Endodermal cell (in vitro differentiated cells): ENCODE measurements around the gene GLT8D2. TPM values are rescaled to one million over a fixed set of nuclear protein-coding genes. Genes with fewer than 3 reads are reported as not detected.
"Not testable (repeated sequence)": the region's sequence is repeated elsewhere in the genome, so short reads cannot be mapped to it uniquely, and the experiment has no call there.

ENCODE experiments used
- DNase-seq: peaks from one replicate; pipeline ENCODE4 v3.0.0-alpha.2; 2017
- H3K27ac ChIP-seq: 2 replicates; pipeline ENCODE4 v1.5.1; 2013; ENCODE audit warnings: mild to moderate bottlenecking, low read depth, low read length, moderate library complexity
- H3K27me3 ChIP-seq: 2 replicates; pipeline ENCODE4 v1.6.1; 2013; ENCODE audit warnings: mild to moderate bottlenecking, low read length, moderate library complexity; ENCODE audit not compliant: insufficient read depth, control insufficient read depth, poor library complexity, severe bottlenecking
- H3K36me3 ChIP-seq: 2 replicates; pipeline ENCODE4 v1.7.0; 2013; ENCODE audit warnings: mild to moderate bottlenecking, low read length, moderate library complexity; ENCODE audit not compliant: control insufficient read depth, insufficient read depth
- H3K4me1 ChIP-seq: one replicate; pipeline ENCODE4 v1.7.0; 2013; ENCODE audit warnings: low read length; ENCODE audit not compliant: control insufficient read depth, insufficient read depth
- H3K4me3 ChIP-seq: 2 replicates; pipeline ENCODE4 v1.5.1; 2013; ENCODE audit warnings: mild to moderate bottlenecking, low read length, moderate library complexity
- H3K9ac ChIP-seq: 2 replicates; pipeline ENCODE4 v1.6.1; 2013; ENCODE audit warnings: mild to moderate bottlenecking, low read length, moderate library complexity; ENCODE audit not compliant: poor library complexity, severe bottlenecking; ENCODE audit errors: extremely low read depth
- H3K9me3 ChIP-seq: 2 replicates; pipeline ENCODE4 v1.6.1; 2013; ENCODE audit warnings: mild to moderate bottlenecking, low read length, moderate library complexity; ENCODE audit not compliant: control insufficient read depth
- H3K27ac Mint-ChIP-seq: 2 replicates; pipeline ENCODE4 v1.8.0; 2020; ENCODE audit warnings: mixed read lengths
- H3K27me3 Mint-ChIP-seq: 2 replicates; pipeline ENCODE4 v1.8.0; 2021; ENCODE audit warnings: mild to moderate bottlenecking, mixed read lengths; ENCODE audit not compliant: insufficient read depth
- H3K36me3 Mint-ChIP-seq: 2 replicates; pipeline ENCODE4 v1.8.0; 2020; ENCODE audit warnings: low read depth, mixed read lengths
- H3K4me1 Mint-ChIP-seq: 2 replicates; pipeline ENCODE4 v1.8.0; 2020; ENCODE audit warnings: mixed read lengths
- H3K4me3 Mint-ChIP-seq: 2 replicates; pipeline ENCODE4 v1.8.0; 2020; ENCODE audit warnings: mild to moderate bottlenecking, moderate library complexity, mixed read lengths
- H3K9me3 Mint-ChIP-seq: 2 replicates; pipeline ENCODE4 v1.8.0; 2020; ENCODE audit warnings: mild to moderate bottlenecking, mixed read lengths
- CTCF ChIP-seq: fragments of 200-600 bp; sonication (generic); conservative IDR thresholded peaks from 2 replicates; pipeline ENCODE4 v1.5.0; 2021; ENCODE audit warnings: antibody characterized with exemption, mild to moderate bottlenecking
- WGBS, 2 experiments: methylation state at CpG; one replicate each; pipeline versions ENCODE4 v1.1.5 to v1.1.7; 2013; ENCODE audit warnings: missing lambda C conversion rate in 2 of 2, mixed read lengths in 1 of 2; ENCODE audit not compliant: insufficient coverage in 1 of 2, insufficient read length in 1 of 2; 5-methylcytosine and 5-hydroxymethylcytosine counted together
- total RNA-seq, 2 donors: library from RNA; stranded (reverse); fragmentation: NEBNext Ultra II Directional in 1 of 2; extraction: Animal tissue kit (Norgen Biotek cat#: 25700) in 1 of 2; gene quantifications; 2 replicates in 1 of 2; 3 replicates in 1 of 2; pipeline ENCODE4 v1.2.1, GENCODE V29; 2021

Gene GLT8D2
- total RNA-seq, 2 donors from 2014 or later: 0.69 to 1.3 TPM

GRCh38 chr12:104042580-104042979 is 7.4 kb downstream of the GLT8D2 start:
- no peaks in the 10 kb centered on the region for H3K36me3 Mint-ChIP-seq
- no peak overlapping the region for H3K27ac ChIP-seq
- H3K27me3 ChIP-seq: peaks cover 6% of the 10 kb centered on the region
- no peaks in the 10 kb centered on the region for H3K36me3 ChIP-seq
- H3K4me1 ChIP-seq: no peaks in the 10 kb centered on the region
- no peaks in the 10 kb centered on the region for H3K4me1 Mint-ChIP-seq
- no peak overlapping the region for H3K4me3 Mint-ChIP-seq
- no peak overlapping the region for H3K27ac Mint-ChIP-seq
- no peak overlapping the region for H3K4me3 ChIP-seq
- TF ChIP-seq CTCF: no peak
- H3K9me3 ChIP-seq: no peaks in the 10 kb centered on the region
- H3K9ac ChIP-seq: no peak overlapping the region
- H3K9me3 Mint-ChIP-seq: peaks cover 4% of the 10 kb centered on the region
- 92 to 100% methylated on average over 1 of the region's 1 CpG for WGBS, 2 experiments
- no peak for DNase-seq
- peaks cover 9% of the 10 kb centered on the region for H3K27me3 Mint-ChIP-seq

- H3K36me3 ChIP-seq, H3K9me3 Mint-ChIP-seq, H3K36me3 Mint-ChIP-seq, DNase-seq, H3K4me1 ChIP-seq, H3K4me3 Mint-ChIP-seq, H3K9ac ChIP-seq, H3K27ac Mint-ChIP-seq, H3K4me1 Mint-ChIP-seq, H3K27me3 ChIP-seq, H3K27ac ChIP-seq, H3K9me3 ChIP-seq, H3K4me3 ChIP-seq: not testable (repeated sequence)
- 92% methylated on average over 1 of the region's 1 CpG; no CpG with 5 or more reads in 1 of the 2 experiments for WGBS, 2 experiments
- peaks cover 36% of the 10 kb centered on the region for H3K27me3 Mint-ChIP-seq
Measured at GRCh38 chr12:104039769-104040168, 10.2 kb downstream of the GLT8D2 start.

GRCh38 chr12:104036143-104036542 is 13.8 kb downstream of the GLT8D2 start:
- not testable (repeated sequence) for H3K4me3 ChIP-seq, H3K27me3 ChIP-seq, H3K27ac ChIP-seq, H3K9me3 Mint-ChIP-seq, H3K4me1 ChIP-seq, DNase-seq, H3K36me3 Mint-ChIP-seq, H3K9ac ChIP-seq, H3K4me1 Mint-ChIP-seq, H3K36me3 ChIP-seq, H3K9me3 ChIP-seq, H3K27ac Mint-ChIP-seq, H3K4me3 Mint-ChIP-seq
- 86% methylated on average over 2 of the region's 2 CpGs; no CpG with 5 or more reads in 1 of the 2 experiments for WGBS, 2 experiments
- H3K27me3 Mint-ChIP-seq: peaks cover 30% of the 10 kb centered on the region

- H3K27me3 ChIP-seq, H3K27ac ChIP-seq, H3K4me1 ChIP-seq, H3K4me3 ChIP-seq, H3K9me3 ChIP-seq, H3K4me3 Mint-ChIP-seq, H3K9me3 Mint-ChIP-seq, DNase-seq, H3K9ac ChIP-seq, H3K27ac Mint-ChIP-seq, H3K36me3 Mint-ChIP-seq, H3K27me3 Mint-ChIP-seq, H3K4me1 Mint-ChIP-seq, H3K36me3 ChIP-seq: not testable (repeated sequence)
- WGBS, 2 experiments: 100% methylated on average over 4 of the region's 27 CpGs; no CpG with 5 or more reads in 1 of the 2 experiments
Measured at GRCh38 chr12:104030596-104030995, 19.4 kb downstream of the GLT8D2 start.
